Measurements from ENCODE around the gene TBC1D5.
"Not testable (repeated sequence)": the region's sequence is repeated elsewhere in the genome, so short reads cannot be mapped to it uniquely, and the experiment has no call there.

Gene TBC1D5

GRCh38 chr3:17707813-17708543 is 34.5 kb downstream of the TBC1D5 start:
- DNase-seq, result no peak

GRCh38 chr3:17705991-17706390 is 36.4 kb downstream of the TBC1D5 start:
- not testable (repeated sequence) for DNase-seq

- DNase-seq, result not testable (repeated sequence)
Observed at GRCh38 chr3:17699815-17700214, 42.6 kb downstream of the TBC1D5 start.

- not testable (repeated sequence) for DNase-seq
Observed at GRCh38 chr3:17695665-17696064, 46.8 kb downstream of the TBC1D5 start.

GRCh38 chr3:17693670-17693999 is 48.8 kb downstream of the TBC1D5 start:
- DNase-seq, result not testable (repeated sequence)

GRCh38 chr3:17692846-17693669 is 49.4 kb downstream of the TBC1D5 start:
- DNase-seq, result peak; percentile 69

- no peak for DNase-seq
Observed at GRCh38 chr3:17687566-17687965, 54.9 kb downstream of the TBC1D5 start.

- DNase-seq, result no peak
Observed at GRCh38 chr3:17686613-17687012, 55.8 kb downstream of the TBC1D5 start.

- no peak for DNase-seq
Observed at GRCh38 chr3:17683542-17684207, 58.8 kb downstream of the TBC1D5 start.

GRCh38 chr3:17680530-17680929 is 61.9 kb downstream of the TBC1D5 start:
- DNase-seq, result no peak

- no peak for DNase-seq
Observed at GRCh38 chr3:17678116-17678741, 64.2 kb downstream of the TBC1D5 start.

- DNase-seq, result no peak
Observed at GRCh38 chr3:17674082-17674686, 68.2 kb downstream of the TBC1D5 start.

- no peak for DNase-seq
Observed at GRCh38 chr3:17672506-17672905, 69.9 kb downstream of the TBC1D5 start.

- no peak for DNase-seq
Observed at GRCh38 chr3:17670749-17671148, 71.7 kb downstream of the TBC1D5 start.

GRCh38 chr3:17664923-17665322 is 77.5 kb downstream of the TBC1D5 start:
- no peak for DNase-seq

- DNase-seq, result no peak
Observed at GRCh38 chr3:17656264-17656663, 86.2 kb downstream of the TBC1D5 start.

- DNase-seq, result no peak
Observed at GRCh38 chr3:17655743-17656142, 86.7 kb downstream of the TBC1D5 start.

GRCh38 chr3:17649748-17650147 is 92.7 kb downstream of the TBC1D5 start:
- not testable (repeated sequence) for DNase-seq

GRCh38 chr3:17648630-17649355 is 93.6 kb downstream of the TBC1D5 start:
- not testable (repeated sequence) for DNase-seq

GRCh38 chr3:17645074-17645698 is 97.2 kb downstream of the TBC1D5 start:
- DNase-seq, result no peak

GRCh38 chr3:17643691-17644090 is 98.7 kb downstream of the TBC1D5 start:
- DNase-seq, result no peak

- no peak for DNase-seq
Observed at GRCh38 chr3:17642474-17642873, 100.0 kb downstream of the TBC1D5 start.
